ENCODE results near the gene RPS25. TPM values are rescaled to one million over a fixed set of nuclear protein-coding genes. Genes with fewer than 3 reads are reported as not detected.

Gene RPS25
- total and polyA plus RNA-seq, 9 of the 15 experiments (the other 6 are each of a cell fraction or from before 2014, with no cell fraction given), result 1,553 to 5,486 (median 2,471) TPM

DNA sequence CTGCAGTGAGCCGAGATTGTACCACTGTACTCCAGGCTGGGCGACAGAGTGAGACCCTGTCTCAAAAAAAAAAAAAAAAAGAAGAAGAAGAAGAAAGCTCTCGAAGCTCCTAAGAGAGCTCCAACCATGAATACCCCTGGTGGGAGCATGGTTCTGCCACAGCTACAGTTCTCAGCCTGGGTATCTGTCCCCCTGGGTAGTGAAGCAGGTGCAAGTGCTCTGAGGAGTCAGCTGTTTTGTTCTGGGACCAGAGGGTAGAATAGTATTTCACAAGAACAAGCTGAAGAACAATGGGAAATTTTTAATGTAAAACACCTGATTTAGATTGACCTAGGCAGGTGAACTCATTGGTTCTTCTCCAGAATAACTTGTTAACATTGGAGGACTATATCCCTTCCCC is 43.1 kb upstream of the RPS25 start (continued):
- TF ChIP-seq, protein P1, sequence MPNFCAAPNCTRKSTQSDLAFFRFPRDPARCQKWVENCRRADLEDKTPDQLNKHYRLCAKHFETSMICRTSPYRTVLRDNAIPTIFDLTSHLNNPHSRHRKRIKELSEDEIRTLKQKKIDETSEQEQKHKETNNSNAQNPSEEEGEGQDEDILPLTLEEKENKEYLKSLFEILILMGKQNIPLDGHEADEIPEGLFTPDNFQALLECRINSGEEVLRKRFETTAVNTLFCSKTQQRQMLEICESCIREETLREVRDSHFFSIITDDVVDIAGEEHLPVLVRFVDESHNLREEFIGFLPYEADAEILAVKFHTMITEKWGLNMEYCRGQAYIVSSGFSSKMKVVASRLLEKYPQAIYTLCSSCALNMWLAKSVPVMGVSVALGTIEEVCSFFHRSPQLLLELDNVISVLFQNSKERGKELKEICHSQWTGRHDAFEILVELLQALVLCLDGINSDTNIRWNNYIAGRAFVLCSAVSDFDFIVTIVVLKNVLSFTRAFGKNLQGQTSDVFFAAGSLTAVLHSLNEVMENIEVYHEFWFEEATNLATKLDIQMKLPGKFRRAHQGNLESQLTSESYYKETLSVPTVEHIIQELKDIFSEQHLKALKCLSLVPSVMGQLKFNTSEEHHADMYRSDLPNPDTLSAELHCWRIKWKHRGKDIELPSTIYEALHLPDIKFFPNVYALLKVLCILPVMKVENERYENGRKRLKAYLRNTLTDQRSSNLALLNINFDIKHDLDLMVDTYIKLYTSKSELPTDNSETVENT (CRISPR knock-in tag; IDR thresholded peaks at IDR 0.05), result no peak
- TF ChIP-seq RFX1 (IDR thresholded peaks at IDR 0.05) (no peak), PCBP1 (IDR thresholded peaks at IDR 0.05; ENCODE audit: low read depth, low read length, poor library complexity, severe bottlenecking) (no peak), FOXJ3 (CRISPR knock-in tag; IDR thresholded peaks at IDR 0.05) (no peak), TBL1XR1 (IDR thresholded peaks at IDR 0.05; ENCODE audit: low read length in 2 of 2) (no peak), YBX1 (IDR thresholded peaks at IDR 0.05) (no peak)
- TF ChIP-seq, protein P2, sequence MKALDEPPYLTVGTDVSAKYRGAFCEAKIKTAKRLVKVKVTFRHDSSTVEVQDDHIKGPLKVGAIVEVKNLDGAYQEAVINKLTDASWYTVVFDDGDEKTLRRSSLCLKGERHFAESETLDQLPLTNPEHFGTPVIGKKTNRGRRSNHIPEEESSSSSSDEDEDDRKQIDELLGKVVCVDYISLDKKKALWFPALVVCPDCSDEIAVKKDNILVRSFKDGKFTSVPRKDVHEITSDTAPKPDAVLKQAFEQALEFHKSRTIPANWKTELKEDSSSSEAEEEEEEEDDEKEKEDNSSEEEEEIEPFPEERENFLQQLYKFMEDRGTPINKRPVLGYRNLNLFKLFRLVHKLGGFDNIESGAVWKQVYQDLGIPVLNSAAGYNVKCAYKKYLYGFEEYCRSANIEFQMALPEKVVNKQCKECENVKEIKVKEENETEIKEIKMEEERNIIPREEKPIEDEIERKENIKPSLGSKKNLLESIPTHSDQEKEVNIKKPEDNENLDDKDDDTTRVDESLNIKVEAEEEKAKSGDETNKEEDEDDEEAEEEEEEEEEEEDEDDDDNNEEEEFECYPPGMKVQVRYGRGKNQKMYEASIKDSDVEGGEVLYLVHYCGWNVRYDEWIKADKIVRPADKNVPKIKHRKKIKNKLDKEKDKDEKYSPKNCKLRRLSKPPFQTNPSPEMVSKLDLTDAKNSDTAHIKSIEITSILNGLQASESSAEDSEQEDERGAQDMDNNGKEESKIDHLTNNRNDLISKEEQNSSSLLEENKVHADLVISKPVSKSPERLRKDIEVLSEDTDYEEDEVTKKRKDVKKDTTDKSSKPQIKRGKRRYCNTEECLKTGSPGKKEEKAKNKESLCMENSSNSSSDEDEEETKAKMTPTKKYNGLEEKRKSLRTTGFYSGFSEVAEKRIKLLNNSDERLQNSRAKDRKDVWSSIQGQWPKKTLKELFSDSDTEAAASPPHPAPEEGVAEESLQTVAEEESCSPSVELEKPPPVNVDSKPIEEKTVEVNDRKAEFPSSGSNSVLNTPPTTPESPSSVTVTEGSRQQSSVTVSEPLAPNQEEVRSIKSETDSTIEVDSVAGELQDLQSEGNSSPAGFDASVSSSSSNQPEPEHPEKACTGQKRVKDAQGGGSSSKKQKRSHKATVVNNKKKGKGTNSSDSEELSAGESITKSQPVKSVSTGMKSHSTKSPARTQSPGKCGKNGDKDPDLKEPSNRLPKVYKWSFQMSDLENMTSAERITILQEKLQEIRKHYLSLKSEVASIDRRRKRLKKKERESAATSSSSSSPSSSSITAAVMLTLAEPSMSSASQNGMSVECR (CRISPR knock-in tag; IDR thresholded peaks at IDR 0.05), result no peak
- TF ChIP-seq, protein P3, sequence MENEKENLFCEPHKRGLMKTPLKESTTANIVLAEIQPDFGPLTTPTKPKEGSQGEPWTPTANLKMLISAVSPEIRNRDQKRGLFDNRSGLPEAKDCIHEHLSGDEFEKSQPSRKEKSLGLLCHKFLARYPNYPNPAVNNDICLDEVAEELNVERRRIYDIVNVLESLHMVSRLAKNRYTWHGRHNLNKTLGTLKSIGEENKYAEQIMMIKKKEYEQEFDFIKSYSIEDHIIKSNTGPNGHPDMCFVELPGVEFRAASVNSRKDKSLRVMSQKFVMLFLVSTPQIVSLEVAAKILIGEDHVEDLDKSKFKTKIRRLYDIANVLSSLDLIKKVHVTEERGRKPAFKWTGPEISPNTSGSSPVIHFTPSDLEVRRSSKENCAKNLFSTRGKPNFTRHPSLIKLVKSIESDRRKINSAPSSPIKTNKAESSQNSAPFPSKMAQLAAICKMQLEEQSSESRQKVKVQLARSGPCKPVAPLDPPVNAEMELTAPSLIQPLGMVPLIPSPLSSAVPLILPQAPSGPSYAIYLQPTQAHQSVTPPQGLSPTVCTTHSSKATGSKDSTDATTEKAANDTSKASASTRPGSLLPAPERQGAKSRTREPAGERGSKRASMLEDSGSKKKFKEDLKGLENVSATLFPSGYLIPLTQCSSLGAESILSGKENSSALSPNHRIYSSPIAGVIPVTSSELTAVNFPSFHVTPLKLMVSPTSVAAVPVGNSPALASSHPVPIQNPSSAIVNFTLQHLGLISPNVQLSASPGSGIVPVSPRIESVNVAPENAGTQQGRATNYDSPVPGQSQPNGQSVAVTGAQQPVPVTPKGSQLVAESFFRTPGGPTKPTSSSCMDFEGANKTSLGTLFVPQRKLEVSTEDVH (IDR thresholded peaks at IDR 0.05; ENCODE audit: low read depth, partially characterized antibody), result no peak

All from K562 (cell line).